NT2/D1 (cell line): ENCODE results near the gene HS3ST6.

ENCODE experiments used
- SUZ12 ChIP-seq: IDR thresholded peaks from 2 replicates; pipeline ENCODE4 v1.6.1; 2011; ENCODE audit not compliant: insufficient read length, insufficient read depth; ENCODE audit errors: extremely low read depth
- YY1 ChIP-seq: IDR thresholded peaks from 2 replicates; pipeline ENCODE4 v1.6.1; 2011; ENCODE audit not compliant: insufficient read length, insufficient read depth
- ZNF274 ChIP-seq: IDR thresholded peaks from 2 replicates; pipeline ENCODE4 v1.6.1; 2011; ENCODE audit warnings: mild to moderate bottlenecking, low read depth, low read length

DNA sequence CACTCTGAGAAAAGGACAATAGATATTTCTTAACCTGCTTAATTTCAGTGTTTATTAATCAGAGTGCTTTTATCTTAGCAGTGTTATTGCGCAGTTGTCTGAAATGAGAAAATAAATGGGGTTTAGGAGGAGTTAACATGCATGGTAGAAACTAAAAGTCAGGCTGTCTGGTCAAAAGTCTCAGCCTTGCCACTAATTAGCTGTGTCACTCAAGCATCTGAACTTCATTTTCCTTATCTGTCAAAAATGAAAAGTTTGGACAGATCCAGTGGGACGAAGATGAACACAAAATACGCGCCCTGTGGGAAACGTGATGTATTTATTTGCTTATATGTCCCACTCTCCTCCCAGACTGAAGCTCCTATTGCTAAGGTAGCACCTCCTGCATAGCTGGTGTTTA, 40.0 kb downstream of the HS3ST6 start:
- TF ChIP-seq YY1: no peak
- no peak for TF ChIP-seq SUZ12
- TF ChIP-seq ZNF274: no peak
